B cell (primary cell): ENCODE results near the gene CAV1.

Experiments used
- CTCF ChIP-seq: fragments of 200-600 bp; IDR thresholded peaks from one replicate; pipeline ENCODE4 v1.8.0; 2022; ENCODE audit warnings: antibody characterized with exemption, mild to moderate bottlenecking
- EZH2 ChIP-seq: IDR thresholded peaks from 2 replicates; pipeline ENCODE4 v1.6.1; 2012; ENCODE audit warnings: borderline replicate concordance, low read depth, mild to moderate bottlenecking, moderate library complexity, low read length; ENCODE audit not compliant: insufficient read depth, poor library complexity, severe bottlenecking

GRCh38 chr7:116597384-116597783 lies 72.5 kb downstream of the CAV1 start:
- TF ChIP-seq CTCF = no peak
- TF ChIP-seq EZH2 = no peak
